WTC11 (cell line): ENCODE data around the gene CD19. TPM values are rescaled to one million over a fixed set of nuclear protein-coding genes. Genes with fewer than 3 reads are reported as not detected.

Source experiments
- ATAC-seq: fragments of 200-7000 bp; cut with Tn5 transposase; 2 replicates; pipeline ENCODE4 v1.10.0; 2021; ENCODE audit warnings: mild to moderate bottlenecking, moderate library complexity
- CTCF ChIA-PET: fragments of 300-600 bp; sonication (Branson Sonifier 250); formaldehyde crosslinking; loops from one replicate; lab custom pipeline; 2021; ENCODE audit warnings: antibody characterized with exemption; lab: Charles Lee
- POLR2A ChIA-PET: fragments of 350-600 bp; sonication (Branson Sonifier 250); formaldehyde crosslinking; loops from one replicate; lab custom pipeline; 2021; ENCODE audit warnings: antibody characterized with exemption; lab: Charles Lee
- DNase-seq: peaks from one replicate; pipeline ENCODE4 v3.0.0; 2021; ENCODE audit warnings: low spot score
- H3K27ac Mint-ChIP-seq: 2 replicates; pipeline ENCODE4 v1.8.0; 2021; ENCODE audit warnings: mixed read lengths
- H3K27me3 Mint-ChIP-seq: 2 replicates; pipeline ENCODE4 v1.8.0; 2021; ENCODE audit warnings: low read depth, mild to moderate bottlenecking, moderate library complexity, mixed read lengths
- H3K36me3 Mint-ChIP-seq: 2 replicates; pipeline ENCODE4 v1.8.0; 2021; ENCODE audit warnings: mixed read lengths
- H3K4me1 Mint-ChIP-seq: 2 replicates; pipeline ENCODE4 v1.8.0; 2022; ENCODE audit warnings: mixed read lengths
- H3K4me3 Mint-ChIP-seq: 2 replicates; pipeline ENCODE4 v1.8.0; 2021; ENCODE audit warnings: mild to moderate bottlenecking, moderate library complexity, mixed read lengths
- H3K9me3 Mint-ChIP-seq: 2 replicates; pipeline ENCODE4 v1.8.0; 2021; ENCODE audit warnings: mixed read lengths
- ATF1 ChIP-seq: sonication (generic); formaldehyde crosslinking; IDR thresholded peaks from 2 replicates; pipeline ENCODE4 v1.8.1; 2023; ENCODE audit warnings: mild to moderate bottlenecking, moderate library complexity, missing genetic modification reagents
- CBFB ChIP-seq: sonication (generic); formaldehyde crosslinking; IDR thresholded peaks from 2 replicates; pipeline ENCODE4 v1.8.1; 2022; ENCODE audit warnings: mild to moderate bottlenecking, low read depth, missing genetic modification reagents
- CDX4 ChIP-seq: fragments of 250-450 bp; sonication (Bioruptor Pico); IDR thresholded peaks from 2 replicates; pipeline ENCODE4 v1.9.0; 2021; ENCODE audit warnings: moderate library complexity, mild to moderate bottlenecking, inconsistent platforms, borderline replicate concordance
- CREM ChIP-seq: sonication (generic); formaldehyde crosslinking; IDR thresholded peaks from 2 replicates; pipeline ENCODE4 v1.8.1; 2022; ENCODE audit warnings: mild to moderate bottlenecking, missing genetic modification reagents, moderate library complexity
- E2F5 ChIP-seq: sonication (generic); formaldehyde crosslinking; IDR thresholded peaks from 2 replicates; pipeline ENCODE4 v1.8.1; 2022; ENCODE audit warnings: mild to moderate bottlenecking, moderate library complexity, missing genetic modification reagents
- FOXP1 ChIP-seq: sonication (generic); formaldehyde crosslinking; IDR thresholded peaks from 2 replicates; pipeline ENCODE4 v1.8.0; 2022; ENCODE audit warnings: missing genetic modification reagents, mild to moderate bottlenecking, moderate library complexity, borderline replicate concordance
- GRHL2 ChIP-seq: fragments of 250-450 bp; sonication (Bioruptor Pico); IDR thresholded peaks from 2 replicates; pipeline ENCODE4 v1.8.0; 2022; ENCODE audit warnings: mild to moderate bottlenecking, moderate library complexity; ENCODE audit not compliant: insufficient replicate concordance, severe bottlenecking
- HMGA2 ChIP-seq: fragments of 250-450 bp; sonication (Bioruptor Pico); IDR thresholded peaks from 2 replicates; pipeline ENCODE4 v1.4.0; 2021; ENCODE audit warnings: mild to moderate bottlenecking, moderate library complexity
- IRF2 ChIP-seq: sonication (generic); formaldehyde crosslinking; IDR thresholded peaks from 2 replicates; pipeline ENCODE4 v1.8.0; 2022; ENCODE audit warnings: low read depth, missing genetic modification reagents, borderline replicate concordance
- KAT7 ChIP-seq: sonication (generic); formaldehyde crosslinking; IDR thresholded peaks from 2 replicates; pipeline ENCODE4 v1.8.1; 2023; ENCODE audit warnings: missing genetic modification reagents, mild to moderate bottlenecking, borderline replicate concordance
- NFE2L1 ChIP-seq: sonication (generic); formaldehyde crosslinking; IDR thresholded peaks from 2 replicates; pipeline ENCODE4 v1.8.1; 2023; ENCODE audit warnings: missing genetic modification reagents
- NR2C2 ChIP-seq: sonication (generic); formaldehyde crosslinking; IDR thresholded peaks from 2 replicates; pipeline ENCODE4 v1.8.0; 2022; ENCODE audit warnings: mild to moderate bottlenecking, missing genetic modification reagents
- PREB ChIP-seq: sonication (generic); formaldehyde crosslinking; IDR thresholded peaks from 2 replicates; pipeline ENCODE4 v1.8.1; 2022; ENCODE audit warnings: mild to moderate bottlenecking, missing genetic modification reagents, moderate library complexity, borderline replicate concordance
- RORB ChIP-seq: fragments of 250-450 bp; sonication (Bioruptor Pico); IDR thresholded peaks from 2 replicates; pipeline ENCODE4 v1.9.0; 2021; ENCODE audit warnings: mild to moderate bottlenecking
- SMAD3 ChIP-seq: sonication (generic); formaldehyde crosslinking; IDR thresholded peaks from 2 replicates; pipeline ENCODE4 v1.8.0; 2022; ENCODE audit warnings: missing genetic modification reagents, mild to moderate bottlenecking, borderline replicate concordance
- TEAD4 ChIP-seq: sonication (generic); formaldehyde crosslinking; IDR thresholded peaks from 2 replicates; pipeline ENCODE4 v1.8.0; 2022; ENCODE audit warnings: mild to moderate bottlenecking, missing genetic modification reagents
- ZBTB43 ChIP-seq: sonication (generic); formaldehyde crosslinking; IDR thresholded peaks from 2 replicates; pipeline ENCODE4 v1.8.1; 2023; ENCODE audit warnings: mild to moderate bottlenecking, missing genetic modification reagents
- ZNF121 ChIP-seq: sonication (generic); formaldehyde crosslinking; IDR thresholded peaks from 2 replicates; pipeline ENCODE4 v1.8.0; 2023; ENCODE audit warnings: missing genetic modification reagents
- ZNF416 ChIP-seq: fragments of 250-450 bp; sonication (Bioruptor Pico); IDR thresholded peaks from 2 replicates; pipeline ENCODE4 v1.9.0; 2021; ENCODE audit warnings: mild to moderate bottlenecking, inconsistent platforms
- ZNF423 ChIP-seq: fragments of 250-450 bp; sonication (Bioruptor Pico); IDR thresholded peaks from 2 replicates; pipeline ENCODE4 v2.1.2; 2022; ENCODE audit warnings: mild to moderate bottlenecking, moderate library complexity
- ZNF532 ChIP-seq: fragments of 250-450 bp; sonication (Bioruptor Pico); IDR thresholded peaks from 2 replicates; pipeline ENCODE4 v1.9.0; 2021; ENCODE audit warnings: mild to moderate bottlenecking, borderline replicate concordance
- ZNF671 ChIP-seq: fragments of 250-450 bp; sonication (Bioruptor Pico); IDR thresholded peaks from 2 replicates; pipeline ENCODE4 v1.8.0; 2021; ENCODE audit warnings: mild to moderate bottlenecking
- total RNA-seq: library from RNA; stranded (reverse); gene quantifications from 3 replicates; pipeline ENCODE4 v1.2.3, GENCODE V29; 2021

The CD19 gene
- total RNA-seq, 1 experiment from 2014 or later, result 0.90 TPM

- TF ChIP-seq RORB (CRISPR knock-in tag), result no peak
- TF ChIP-seq CBFB (CRISPR knock-in tag), result no peak
- TF ChIP-seq ATF1 (CRISPR knock-in tag), result no peak
- TF ChIP-seq ZNF423 (CRISPR knock-in tag), result no peak
- TF ChIP-seq ZNF671 (CRISPR knock-in tag), result no peak
- no peak for TF ChIP-seq PREB (CRISPR knock-in tag)
- no peak for TF ChIP-seq IRF2 (CRISPR knock-in tag)
- TF ChIP-seq SMAD3 (CRISPR knock-in tag), result no peak
- TF ChIP-seq, all 79 proteins: peak for 0
Measured at GRCh38 chr16:28982418-28982817, 50.6 kb downstream of the CD19 start (continued).

GRCh38 chr16:28982949-28983348, 51.2 kb downstream of the CD19 start:
- CTCF ChIA-PET, result interaction anchor here (0.6 kb wide), 1 partner anchor 10 kb away, joined by 3 read pairs; no protein-coding TSS in a partner anchor
- DNase-seq, result no peak
- POLR2A ChIA-PET, result no interaction called here
- TF ChIP-seq ZNF532 (CRISPR knock-in tag) (no peak), TEAD4 (CRISPR knock-in tag) (no peak), GRHL2 (CRISPR knock-in tag) (no peak), E2F5 (no peak), SMAD3 (CRISPR knock-in tag) (no peak), CREM (CRISPR knock-in tag) (no peak), CDX4 (CRISPR knock-in tag) (no peak), FOXP1 (CRISPR knock-in tag) (no peak)
- Mint-ChIP-seq H3K36me3 (peaks cover 31% of the 10 kb centered on the region), H3K4me1 (no peaks in the 10 kb centered on the region), H3K9me3 (peaks cover 11% of the 10 kb centered on the region), H3K4me3 (no peak overlapping the region), H3K27me3 (no peaks in the 10 kb centered on the region), H3K27ac (no peak overlapping the region)
- no peak for ATAC-seq

GRCh38 chr16:28983644-28984043, 51.9 kb downstream of the CD19 start:
- H3K36me3 Mint-ChIP-seq, result peaks cover 28% of the 10 kb centered on the region
- no peaks in the 10 kb centered on the region for H3K27me3 Mint-ChIP-seq
- no peak overlapping the region for H3K4me3 Mint-ChIP-seq
- no peak overlapping the region for H3K27ac Mint-ChIP-seq
- ATAC-seq, result no peak
- no peak for TF ChIP-seq HMGA2 (CRISPR knock-in tag)
- no peak for TF ChIP-seq NR2C2 (CRISPR knock-in tag)
- TF ChIP-seq ZBTB43 (CRISPR knock-in tag), result no peak
- TF ChIP-seq ZNF121 (CRISPR knock-in tag), result no peak
- no peak for TF ChIP-seq ZNF416 (CRISPR knock-in tag)
- no peak for TF ChIP-seq KAT7
- no peak for TF ChIP-seq RORB (CRISPR knock-in tag)
- TF ChIP-seq NFE2L1 (CRISPR knock-in tag), result no peak
- TF ChIP-seq PREB (CRISPR knock-in tag), result no peak
- ChIA-PET CTCF (interaction anchor here (0.6 to 0.8 kb wide), 2 partner anchors 10 to 64 kb away, joined by 3 read pairs; no protein-coding TSS in a partner anchor), POLR2A (no interaction called here)
- no peak for DNase-seq
- peaks cover 11% of the 10 kb centered on the region for H3K9me3 Mint-ChIP-seq
- no peaks in the 10 kb centered on the region for H3K4me1 Mint-ChIP-seq
